Caco-2 (cell line): ENCODE measurements around the gene SCFD2. TPM values are rescaled to one million over a fixed set of nuclear protein-coding genes. Genes with fewer than 3 reads are reported as not detected.

ENCODE experiments used
- BruUV-seq: library from RNA; stranded (reverse); fragments of 400-500 nt; replicated peaks from 2 replicates; lab custom pipeline; 2021; lab: Mats Ljungman, UMichigan
- CTCF ChIA-PET: fragments of 300-600 bp; sonication (Branson Sonifier 250); formaldehyde crosslinking; loops from one replicate; lab custom pipeline; 2022; ENCODE audit warnings: antibody characterized with exemption; lab: Charles Lee
- POLR2A ChIA-PET: fragments of 300-600 bp; sonication (Branson Sonifier 250); formaldehyde crosslinking; loops from one replicate; lab custom pipeline; 2022; ENCODE audit warnings: antibody characterized with exemption; lab: Charles Lee
- DNase-seq, 2 experiments: peaks; one replicate each; pipeline versions ENCODE4 v3.0.0 to v3.0.0-alpha.2; 2020 to 2022
- H3K27me3 ChIP-seq: replicated peaks from 2 replicates; pipeline ENCODE4 v1.6.0; 2011; ENCODE audit warnings: low read length; ENCODE audit not compliant: control insufficient read depth, insufficient read depth
- H3K36me3 ChIP-seq: 2 replicates; pipeline ENCODE4 v1.5.1; 2011; ENCODE audit warnings: low read length; ENCODE audit not compliant: control insufficient read depth, insufficient read depth
- H3K4me1 ChIP-seq: fragments of 250-450 bp; sonication (Bioruptor Pico); 2 replicates; pipeline ENCODE4 v1.5.1; 2020; ENCODE audit warnings: mild to moderate bottlenecking
- H3K4me3 ChIP-seq: 2 replicates; pipeline ENCODE4 v1.5.1; 2011; ENCODE audit warnings: low read depth, mild to moderate bottlenecking, control low read depth, low read length
- H3K9me3 ChIP-seq: fragments of 250-450 bp; sonication (Bioruptor Pico); 2 replicates; pipeline ENCODE4 v1.5.1; 2020; ENCODE audit warnings: mild to moderate bottlenecking, moderate library complexity
- H3K27ac Mint-ChIP-seq: one replicate; pipeline ENCODE4 v1.8.0; 2022; ENCODE audit warnings: mixed read lengths; ENCODE audit not compliant: unreplicated experiment
- H3K27me3 Mint-ChIP-seq: one replicate; pipeline ENCODE4 v1.8.0; 2022; ENCODE audit warnings: mixed read lengths; ENCODE audit not compliant: insufficient read depth, unreplicated experiment
- H3K36me3 Mint-ChIP-seq: one replicate; pipeline ENCODE4 v1.8.0; 2022; ENCODE audit warnings: mild to moderate bottlenecking, mixed read lengths; ENCODE audit not compliant: insufficient read depth, unreplicated experiment
- H3K4me1 Mint-ChIP-seq: one replicate; pipeline ENCODE4 v1.8.0; 2022; ENCODE audit warnings: low read depth, mixed read lengths; ENCODE audit not compliant: unreplicated experiment
- H3K4me3 Mint-ChIP-seq: one replicate; pipeline ENCODE4 v1.8.0; 2022; ENCODE audit warnings: mild to moderate bottlenecking, moderate library complexity, mixed read lengths; ENCODE audit not compliant: unreplicated experiment
- H3K9me3 Mint-ChIP-seq: one replicate; pipeline ENCODE4 v1.8.0; 2022; ENCODE audit warnings: mixed read lengths; ENCODE audit not compliant: unreplicated experiment
- CTCF ChIP-seq, 2 experiments: fragments of 200-600 bp in 1 of 2; IDR thresholded peaks; 1 replicate in 1 of 2; 2 replicates in 1 of 2; pipeline versions ENCODE4 v1.5.1 to v1.8.0; 2011 to 2022; ENCODE audit warnings: antibody characterized with exemption in 1 of 2, control low read depth in 1 of 2, inconsistent platforms in 1 of 2, low read depth in 1 of 2, low read length in 1 of 2, mild to moderate bottlenecking in 1 of 2, moderate library complexity in 1 of 2; ENCODE audit not compliant: insufficient read depth in 1 of 2, severe bottlenecking in 1 of 2, unreplicated experiment in 1 of 2
- intact Hi-C: fragments of 100-400 bp; cut with micrococcal nuclease; formaldehyde crosslinking; loops from one replicate; pipeline ENCODE4 v1.10.0; 2022; ENCODE audit not compliant: unreplicated experiment
- total RNA-seq: library from RNA; stranded (reverse); gene quantifications from 2 replicates; pipeline ENCODE4 v1.2.3, GENCODE V29; 2022

Gene SCFD2
- total RNA-seq, 1 experiment from 2014 or later, result 12.2 TPM

GRCh38 chr4:53364624-53365023, 1.2 kb downstream of the SCFD2 start:
- H3K27me3 Mint-ChIP-seq, result peaks cover 3% of the 10 kb centered on the region
- H3K4me3 Mint-ChIP-seq, result peak overlapping the region; percentile 97
- Histone ChIP-seq H3K27me3 (no peaks in the 10 kb centered on the region), H3K4me1 (peaks cover 9% of the 10 kb centered on the region), H3K9me3 (no peaks in the 10 kb centered on the region), H3K4me3 (peak overlapping the region; percentile 88), H3K36me3 (no peaks in the 10 kb centered on the region)
- no peak for TF ChIP-seq CTCF (IDR thresholded peaks at IDR 0.05; ENCODE audit: insufficient read depth in 1 of 2, low read depth in 1 of 2, low read length in 1 of 2, severe bottlenecking in 1 of 2, unreplicated experiment in 1 of 2)
- CTCF ChIA-PET, result no interaction called here
- no peak overlapping the region for H3K27ac Mint-ChIP-seq
- peaks cover 12% of the 10 kb centered on the region for H3K36me3 Mint-ChIP-seq
- POLR2A ChIA-PET, result no interaction called here
- no peaks in the 10 kb centered on the region for H3K9me3 Mint-ChIP-seq
- BruUV-seq, result no TSS peak
- intact Hi-C loops, result no loop called here
- H3K4me1 Mint-ChIP-seq, result peaks cover 21% of the 10 kb centered on the region
- no peak for DNase-seq

DNA sequence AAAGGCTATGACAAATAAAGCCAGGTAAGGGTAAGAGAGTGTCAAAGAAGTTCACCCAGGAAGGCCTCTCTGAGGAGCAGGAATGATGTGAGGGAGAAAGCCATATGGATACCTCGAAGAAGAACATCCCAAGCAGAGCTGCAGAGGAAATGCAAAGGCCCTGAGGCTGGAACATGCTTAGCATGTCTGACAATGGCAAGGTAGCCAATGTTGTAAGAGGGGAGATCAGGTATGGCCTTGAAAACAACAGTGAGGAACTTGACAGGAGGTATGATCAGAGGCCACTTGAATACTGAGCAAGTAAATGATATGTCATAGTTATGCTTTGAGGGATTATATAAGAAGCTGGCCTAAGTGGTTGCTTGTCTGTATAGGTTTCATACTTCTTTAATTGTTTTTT, 3.8 kb downstream of the SCFD2 start:
- intact Hi-C loops, result no loop called here
- H3K36me3 Mint-ChIP-seq, result peaks cover 12% of the 10 kb centered on the region
- no peak overlapping the region for H3K4me3 ChIP-seq
- no peaks in the 10 kb centered on the region for H3K27me3 Mint-ChIP-seq
- TF ChIP-seq CTCF (IDR thresholded peaks at IDR 0.05; ENCODE audit: insufficient read depth in 1 of 2, low read depth in 1 of 2, low read length in 1 of 2, severe bottlenecking in 1 of 2, unreplicated experiment in 1 of 2), result no peak
- ChIA-PET POLR2A (no interaction called here), CTCF (no interaction called here)
- H3K4me1 ChIP-seq, result peaks cover 9% of the 10 kb centered on the region
- H3K9me3 Mint-ChIP-seq, result no peaks in the 10 kb centered on the region
- no peak for DNase-seq
- no TSS peak for BruUV-seq
- no peaks in the 10 kb centered on the region for H3K9me3 ChIP-seq
- H3K36me3 ChIP-seq, result no peaks in the 10 kb centered on the region
- H3K27ac Mint-ChIP-seq, result no peak overlapping the region
- peaks cover 21% of the 10 kb centered on the region for H3K4me1 Mint-ChIP-seq
- H3K4me3 Mint-ChIP-seq, result no peak overlapping the region
- no peaks in the 10 kb centered on the region for H3K27me3 ChIP-seq

DNA sequence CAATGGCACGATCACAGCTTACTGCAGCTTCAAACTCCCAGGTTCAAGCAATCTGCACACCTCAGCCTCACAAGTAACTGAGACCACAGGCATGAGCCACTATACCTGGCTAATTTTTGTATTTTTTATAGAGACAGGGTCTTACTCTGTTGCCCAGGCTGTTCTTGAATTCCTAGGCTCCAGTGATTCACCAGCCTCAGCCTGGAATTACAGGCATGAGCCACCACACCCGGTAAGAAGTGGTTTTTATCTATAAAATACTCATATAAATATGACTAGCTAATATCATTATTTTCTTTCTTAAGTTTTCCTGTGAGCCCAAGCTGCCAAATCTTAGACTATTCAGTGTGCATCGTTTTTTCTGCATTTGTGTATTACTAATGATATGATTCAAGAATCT, 4.4 kb downstream of the SCFD2 start:
- H3K4me1 Mint-ChIP-seq, result peaks cover 17% of the 10 kb centered on the region
- no peaks in the 10 kb centered on the region for H3K9me3 Mint-ChIP-seq
- H3K4me3 Mint-ChIP-seq, result no peak overlapping the region
- H3K27me3 Mint-ChIP-seq, result no peaks in the 10 kb centered on the region
- Histone ChIP-seq H3K9me3 (no peaks in the 10 kb centered on the region), H3K4me3 (no peak overlapping the region), H3K27me3 (no peaks in the 10 kb centered on the region), H3K36me3 (no peaks in the 10 kb centered on the region), H3K4me1 (peaks cover 9% of the 10 kb centered on the region)
- no peak overlapping the region for H3K27ac Mint-ChIP-seq
- no peak for DNase-seq
- TF ChIP-seq CTCF (IDR thresholded peaks at IDR 0.05; ENCODE audit: insufficient read depth in 1 of 2, low read depth in 1 of 2, low read length in 1 of 2, severe bottlenecking in 1 of 2, unreplicated experiment in 1 of 2), result no peak
- ChIA-PET CTCF (no interaction called here), POLR2A (no interaction called here)
- no TSS peak for BruUV-seq
- H3K36me3 Mint-ChIP-seq, result peaks cover 8% of the 10 kb centered on the region
- intact Hi-C loops, result no loop called here
